HFF-Myc (cell line): ENCODE data around the gene TCP1.
A peak's percentile ranks its signal among the peaks of the same experiment; 100 is the strongest.

Experiments
- DNase-seq: peaks from one replicate; pipeline ENCODE4 v3.0.0-alpha.2; 2011; ENCODE audit warnings: low read depth; ENCODE audit errors: extremely low read depth
- H3K4me3 ChIP-seq: replicated peaks from 2 replicates; pipeline ENCODE4 v1.5.1; 2011; ENCODE audit warnings: low read depth, mild to moderate bottlenecking, control low read depth, low read length
- CTCF ChIP-seq: IDR thresholded peaks from 2 replicates; pipeline ENCODE4 v1.5.1; 2012; ENCODE audit warnings: mild to moderate bottlenecking, low read depth, low read length, control low read depth; ENCODE audit errors: missing control alignments

The TCP1 gene

GRCh38 chr6:159789377-159790148 is at the start of gene TCP1:
TSS of gene TCP1 (minus strand) at chr6:159789602. CDS start at chr6:159789468, 134 bp downstream.
- DNase-seq: peak; percentile 99
- TF ChIP-seq CTCF: no peak
- H3K4me3 ChIP-seq: peak within 1 kb of the TSS; percentile 96

GRCh38 chr6:159838020-159838744 is 48.8 kb upstream of the TCP1 start:
- no peak for TF ChIP-seq CTCF
- H3K4me3 ChIP-seq: no peak overlapping the region
- no peak for DNase-seq

- TF ChIP-seq CTCF: no peak
- H3K4me3 ChIP-seq: no peak overlapping the region
- DNase-seq: no peak
Measured at GRCh38 chr6:159837511-159837910, 48.1 kb upstream of the TCP1 start.

GRCh38 chr6:159836718-159837490 is 47.5 kb upstream of the TCP1 start:
- TF ChIP-seq CTCF: no peak
- no peak for DNase-seq
- H3K4me3 ChIP-seq: no peak overlapping the region

- TF ChIP-seq CTCF: no peak
- DNase-seq: no peak
Measured at GRCh38 chr6:159833997-159834603, 44.7 kb upstream of the TCP1 start.

GRCh38 chr6:159833556-159833955 is 44.2 kb upstream of the TCP1 start:
- no peak for TF ChIP-seq CTCF
- peak; percentile 15 for DNase-seq
- no peak overlapping the region for H3K4me3 ChIP-seq

More at GRCh38 chr6:159833997-159834603, 44.7 kb upstream of the TCP1 start:
- H3K4me3 ChIP-seq: no peak overlapping the region
